ENCODE results near the gene SNCA.

Gene SNCA

DNA sequence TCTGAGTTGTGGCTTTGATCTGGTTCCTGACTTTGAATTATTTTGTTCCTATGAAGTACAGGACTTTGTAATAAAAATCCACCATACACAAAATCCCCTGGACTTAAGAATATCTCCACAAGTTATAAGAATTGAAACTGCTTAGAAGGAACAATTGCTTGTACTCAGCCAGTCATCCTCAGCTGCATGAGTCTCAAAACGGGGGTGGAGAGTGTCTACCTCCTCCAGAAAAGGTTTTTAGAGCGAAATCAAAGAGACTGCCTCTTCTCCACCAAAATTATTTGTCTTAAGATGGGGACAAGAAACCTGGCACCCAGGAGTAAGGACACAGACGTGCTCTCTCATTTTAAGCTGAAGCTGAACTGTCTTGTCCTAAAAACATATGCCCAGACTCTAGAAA, 74.7 kb downstream of the SNCA start:
- Histone ChIP-seq H3K4me1 (ENCODE audit: control insufficient read depth, insufficient read depth, low read length, poor library complexity, severe bottlenecking) (no peaks in the 10 kb centered on the region), H3K27me3 (replicated peaks; ENCODE audit: control insufficient read depth, insufficient read depth, low read length, poor library complexity, severe bottlenecking) (no peaks in the 10 kb centered on the region), H3K9me3 (ENCODE audit: control insufficient read depth, low read length) (no peaks in the 10 kb centered on the region), H3K27ac (ENCODE audit: insufficient read depth, low read length, poor library complexity, severe bottlenecking) (no peak overlapping the region), H3K4me3 (ENCODE audit: insufficient read depth, low read depth, low read length, poor library complexity, severe bottlenecking) (no peak overlapping the region), H3K36me3 (ENCODE audit: control insufficient read depth, insufficient read depth, low read length) (no peaks in the 10 kb centered on the region)
- DNase-seq, result no peak

DNA sequence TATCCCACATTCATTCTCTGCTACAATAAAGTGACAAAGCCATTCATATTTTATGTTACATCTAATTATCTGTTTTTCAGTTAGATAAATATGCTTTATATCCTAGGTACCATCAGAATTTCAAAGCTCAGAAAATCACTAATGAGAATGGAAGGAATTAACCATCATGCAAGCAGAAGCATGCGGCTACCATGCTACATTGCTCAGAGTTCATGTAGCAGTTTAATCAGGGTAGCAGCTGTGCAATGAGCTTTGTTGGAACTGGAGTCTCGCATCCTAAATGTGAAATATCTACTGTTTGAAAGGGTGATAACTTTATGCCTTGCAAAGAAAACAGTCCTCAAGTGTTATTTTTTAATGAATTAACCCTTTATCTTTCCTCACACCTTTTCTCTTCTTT, 77.5 kb downstream of the SNCA start:
- H3K36me3 ChIP-seq (ENCODE audit: control insufficient read depth, insufficient read depth, low read length), result no peaks in the 10 kb centered on the region
- DNase-seq, result no peak
- H3K27me3 ChIP-seq (replicated peaks; ENCODE audit: control insufficient read depth, insufficient read depth, low read length, poor library complexity, severe bottlenecking), result no peaks in the 10 kb centered on the region
- no peaks in the 10 kb centered on the region for H3K4me1 ChIP-seq (ENCODE audit: control insufficient read depth, insufficient read depth, low read length, poor library complexity, severe bottlenecking)
- no peaks in the 10 kb centered on the region for H3K9me3 ChIP-seq (ENCODE audit: control insufficient read depth, low read length)
- no peak overlapping the region for H3K4me3 ChIP-seq (ENCODE audit: insufficient read depth, low read depth, low read length, poor library complexity, severe bottlenecking)
- H3K27ac ChIP-seq (ENCODE audit: insufficient read depth, low read length, poor library complexity, severe bottlenecking), result no peak overlapping the region

DNA sequence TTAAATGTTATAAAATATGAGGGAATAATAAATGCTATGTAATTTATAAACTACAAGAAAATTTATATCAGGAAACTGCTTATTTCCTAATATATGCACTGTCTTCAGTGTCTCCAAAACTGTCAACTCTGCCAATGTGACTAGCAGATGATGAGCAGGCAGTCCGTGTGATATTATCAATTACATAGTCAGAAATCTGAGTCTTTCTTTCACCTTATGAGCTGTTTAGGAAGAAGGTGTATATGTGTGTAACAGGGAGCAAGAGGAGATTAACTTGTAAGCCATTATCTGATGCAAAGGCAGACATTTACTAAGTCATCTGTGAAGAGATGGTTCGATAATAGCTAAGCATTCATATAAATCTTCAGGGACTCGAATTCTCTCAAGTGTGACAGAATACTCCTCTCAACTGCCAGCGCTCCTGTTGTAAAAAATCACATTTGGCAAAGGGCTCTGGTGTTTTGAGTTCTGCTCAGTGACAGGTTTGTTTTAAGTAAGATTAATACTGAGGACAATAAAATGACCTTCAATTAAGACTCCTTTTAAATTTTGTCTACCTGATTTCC, 79.7 kb downstream of the SNCA start:
- no peak for DNase-seq
- Histone ChIP-seq H3K27me3 (replicated peaks; ENCODE audit: control insufficient read depth, insufficient read depth, low read length, poor library complexity, severe bottlenecking) (no peaks in the 10 kb centered on the region), H3K27ac (ENCODE audit: insufficient read depth, low read length, poor library complexity, severe bottlenecking) (no peak overlapping the region), H3K4me3 (ENCODE audit: insufficient read depth, low read depth, low read length, poor library complexity, severe bottlenecking) (no peak overlapping the region), H3K36me3 (ENCODE audit: control insufficient read depth, insufficient read depth, low read length) (no peaks in the 10 kb centered on the region), H3K9me3 (ENCODE audit: control insufficient read depth, low read length) (no peaks in the 10 kb centered on the region), H3K4me1 (ENCODE audit: control insufficient read depth, insufficient read depth, low read length, poor library complexity, severe bottlenecking) (no peaks in the 10 kb centered on the region)

DNA sequence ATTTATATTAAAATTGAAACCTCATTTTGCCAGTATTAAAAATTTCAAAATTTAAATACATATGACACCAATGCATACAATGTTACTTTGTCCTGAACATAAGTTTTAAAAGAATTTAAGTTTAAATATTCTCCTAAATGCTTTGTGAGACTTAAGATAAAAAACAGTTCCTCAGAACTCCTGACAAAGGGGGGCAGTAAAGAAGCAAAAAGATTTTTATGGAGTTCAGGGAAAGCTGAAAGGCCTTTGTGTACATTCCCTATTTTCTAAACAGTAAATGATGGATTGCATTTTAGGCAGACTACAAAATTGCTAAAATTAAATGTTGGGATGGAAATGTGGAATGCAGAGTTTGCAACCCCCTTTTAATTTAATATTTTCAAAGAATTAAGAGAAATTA, 81.7 kb downstream of the SNCA start:
- Histone ChIP-seq H3K4me1 (ENCODE audit: control insufficient read depth, insufficient read depth, low read length, poor library complexity, severe bottlenecking) (no peaks in the 10 kb centered on the region), H3K9me3 (ENCODE audit: control insufficient read depth, low read length) (no peaks in the 10 kb centered on the region), H3K27me3 (replicated peaks; ENCODE audit: control insufficient read depth, insufficient read depth, low read length, poor library complexity, severe bottlenecking) (no peaks in the 10 kb centered on the region), H3K36me3 (ENCODE audit: control insufficient read depth, insufficient read depth, low read length) (no peaks in the 10 kb centered on the region), H3K27ac (ENCODE audit: insufficient read depth, low read length, poor library complexity, severe bottlenecking) (no peak overlapping the region), H3K4me3 (ENCODE audit: insufficient read depth, low read depth, low read length, poor library complexity, severe bottlenecking) (no peak overlapping the region)
- no peak for DNase-seq

DNA sequence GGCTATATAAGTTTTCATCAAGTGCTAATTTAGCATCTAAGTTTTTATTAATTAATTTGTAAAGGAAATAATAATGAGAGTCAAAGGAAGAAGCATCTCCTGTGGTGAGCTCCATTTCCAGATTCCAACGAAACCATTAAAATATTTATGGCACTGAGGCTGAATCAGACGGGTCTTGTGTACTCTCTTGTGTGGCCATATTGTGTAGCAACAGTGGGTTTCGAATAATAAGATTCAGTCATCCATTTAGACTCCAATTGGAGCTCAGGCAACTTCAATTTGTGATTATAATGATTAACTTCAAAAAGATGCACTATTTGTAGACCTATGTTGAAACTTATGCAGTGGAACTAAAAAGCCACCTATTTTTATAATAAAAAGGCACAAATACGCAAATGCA, 82.4 kb downstream of the SNCA start:
- H3K4me3 ChIP-seq (ENCODE audit: insufficient read depth, low read depth, low read length, poor library complexity, severe bottlenecking), result no peak overlapping the region
- no peaks in the 10 kb centered on the region for H3K9me3 ChIP-seq (ENCODE audit: control insufficient read depth, low read length)
- H3K36me3 ChIP-seq (ENCODE audit: control insufficient read depth, insufficient read depth, low read length), result no peaks in the 10 kb centered on the region
- H3K27me3 ChIP-seq (replicated peaks; ENCODE audit: control insufficient read depth, insufficient read depth, low read length, poor library complexity, severe bottlenecking), result no peaks in the 10 kb centered on the region
- H3K4me1 ChIP-seq (ENCODE audit: control insufficient read depth, insufficient read depth, low read length, poor library complexity, severe bottlenecking), result no peaks in the 10 kb centered on the region
- DNase-seq, result no peak
- H3K27ac ChIP-seq (ENCODE audit: insufficient read depth, low read length, poor library complexity, severe bottlenecking), result no peak overlapping the region

DNA sequence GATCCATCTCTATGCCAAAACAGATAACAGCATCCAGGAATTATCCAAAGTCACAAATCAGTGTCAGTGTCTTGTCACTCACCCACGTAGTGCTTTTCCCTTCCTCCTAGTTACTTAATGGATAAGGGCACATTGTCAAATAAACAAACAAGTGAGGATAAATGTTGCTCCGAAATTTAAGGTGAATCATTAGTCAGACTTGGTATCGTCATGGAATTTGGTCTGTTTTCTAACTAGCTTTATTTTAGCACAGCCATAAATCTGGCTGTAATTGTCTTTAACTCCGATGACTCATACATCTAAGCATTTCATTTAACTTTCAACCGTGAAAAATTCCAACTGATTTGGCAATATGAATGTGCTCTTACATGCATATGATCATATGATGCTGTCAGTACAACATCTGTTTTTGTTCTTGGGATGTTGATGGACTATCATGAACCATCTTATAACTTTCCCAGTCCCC, 83.3 kb downstream of the SNCA start:
- H3K27me3 ChIP-seq (replicated peaks; ENCODE audit: control insufficient read depth, insufficient read depth, low read length, poor library complexity, severe bottlenecking), result no peaks in the 10 kb centered on the region
- H3K4me3 ChIP-seq (ENCODE audit: insufficient read depth, low read depth, low read length, poor library complexity, severe bottlenecking), result no peak overlapping the region
- H3K9me3 ChIP-seq (ENCODE audit: control insufficient read depth, low read length), result no peaks in the 10 kb centered on the region
- H3K4me1 ChIP-seq (ENCODE audit: control insufficient read depth, insufficient read depth, low read length, poor library complexity, severe bottlenecking), result no peaks in the 10 kb centered on the region
- DNase-seq, result no peak
- H3K27ac ChIP-seq (ENCODE audit: insufficient read depth, low read length, poor library complexity, severe bottlenecking), result no peak overlapping the region
- H3K36me3 ChIP-seq (ENCODE audit: control insufficient read depth, insufficient read depth, low read length), result no peaks in the 10 kb centered on the region

DNA sequence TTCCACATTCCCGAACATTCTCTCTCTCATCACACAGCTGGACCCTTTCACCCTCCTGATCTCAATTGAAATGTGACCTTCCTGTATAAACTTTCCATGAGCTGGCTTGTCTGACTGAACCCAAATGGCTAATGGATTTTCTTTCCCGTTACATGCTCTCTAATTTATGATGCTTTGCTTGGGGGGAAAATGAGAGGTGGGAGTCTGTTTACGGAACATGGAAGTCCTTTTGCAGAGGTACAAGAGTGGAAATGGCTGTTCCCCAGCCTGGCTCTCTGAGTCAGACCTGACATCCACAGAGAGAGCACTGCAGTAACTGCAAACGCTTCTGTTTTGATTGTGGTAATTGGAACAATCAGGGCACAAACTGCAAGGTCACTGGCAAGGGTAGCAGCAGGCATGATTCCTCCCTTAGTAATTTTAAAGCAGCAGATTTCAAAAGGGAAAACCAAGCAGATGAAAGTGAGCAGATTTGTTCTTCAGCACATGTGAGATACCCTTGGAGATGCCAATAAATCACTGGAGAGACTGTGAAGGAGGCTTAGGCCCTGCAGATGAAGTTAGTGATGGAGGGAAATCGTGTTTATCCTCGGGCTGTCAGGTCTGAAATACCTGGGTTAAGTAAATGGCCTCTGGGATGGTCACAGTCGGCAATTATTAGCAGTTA, 83.9 kb downstream of the SNCA start:
- Histone ChIP-seq H3K27ac (ENCODE audit: insufficient read depth, low read length, poor library complexity, severe bottlenecking) (no peak overlapping the region), H3K36me3 (ENCODE audit: control insufficient read depth, insufficient read depth, low read length) (no peaks in the 10 kb centered on the region), H3K4me1 (ENCODE audit: control insufficient read depth, insufficient read depth, low read length, poor library complexity, severe bottlenecking) (no peaks in the 10 kb centered on the region), H3K27me3 (replicated peaks; ENCODE audit: control insufficient read depth, insufficient read depth, low read length, poor library complexity, severe bottlenecking) (no peaks in the 10 kb centered on the region), H3K4me3 (ENCODE audit: insufficient read depth, low read depth, low read length, poor library complexity, severe bottlenecking) (no peak overlapping the region), H3K9me3 (ENCODE audit: control insufficient read depth, low read length) (no peaks in the 10 kb centered on the region)
- no peak for DNase-seq

DNA sequence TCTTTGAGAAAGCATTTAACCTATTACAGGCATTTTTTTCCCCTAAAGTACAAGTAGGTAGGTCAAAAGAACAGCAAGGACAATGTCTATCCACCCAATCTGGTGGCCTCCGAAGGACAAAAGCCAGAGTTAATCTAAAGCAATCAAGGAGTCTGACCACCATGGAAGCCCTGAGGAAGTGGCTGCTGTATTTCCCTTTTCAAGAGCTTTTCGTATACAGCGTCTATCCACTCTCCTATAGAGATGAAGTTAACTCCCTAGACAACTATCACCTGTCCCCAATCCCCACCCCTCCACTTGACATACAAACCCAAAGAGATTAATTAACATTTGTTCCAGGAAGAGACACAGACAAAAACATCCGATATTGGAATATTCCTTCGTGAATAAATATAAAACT, 85.5 kb downstream of the SNCA start:
- H3K27ac ChIP-seq (ENCODE audit: insufficient read depth, low read length, poor library complexity, severe bottlenecking), result no peak overlapping the region
- no peak for DNase-seq
- H3K4me1 ChIP-seq (ENCODE audit: control insufficient read depth, insufficient read depth, low read length, poor library complexity, severe bottlenecking), result no peaks in the 10 kb centered on the region
- no peaks in the 10 kb centered on the region for H3K36me3 ChIP-seq (ENCODE audit: control insufficient read depth, insufficient read depth, low read length)
- H3K4me3 ChIP-seq (ENCODE audit: insufficient read depth, low read depth, low read length, poor library complexity, severe bottlenecking), result no peak overlapping the region
- H3K27me3 ChIP-seq (replicated peaks; ENCODE audit: control insufficient read depth, insufficient read depth, low read length, poor library complexity, severe bottlenecking), result no peaks in the 10 kb centered on the region
- no peaks in the 10 kb centered on the region for H3K9me3 ChIP-seq (ENCODE audit: control insufficient read depth, low read length)

DNA sequence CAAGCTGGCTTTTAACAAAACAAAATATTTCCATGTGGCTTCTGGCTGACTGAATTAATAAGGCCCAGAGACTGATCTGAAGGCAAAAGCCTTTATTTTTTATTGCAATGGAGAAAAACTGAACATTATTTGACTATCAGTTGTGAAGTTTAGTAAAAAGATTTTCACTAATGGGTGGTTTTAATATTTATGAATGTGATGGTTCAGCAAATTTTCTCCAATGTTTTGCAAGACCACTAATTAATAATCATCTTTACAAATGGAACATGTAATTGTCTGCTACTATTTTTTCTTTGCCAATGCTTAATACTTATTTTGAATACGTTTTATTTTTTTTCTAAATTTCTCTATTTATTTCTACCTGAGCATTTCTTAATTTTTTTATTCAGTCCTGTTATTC, 90.6 kb downstream of the SNCA start:
- Histone ChIP-seq H3K4me3 (ENCODE audit: insufficient read depth, low read depth, low read length, poor library complexity, severe bottlenecking) (no peak overlapping the region), H3K27me3 (replicated peaks; ENCODE audit: control insufficient read depth, insufficient read depth, low read length, poor library complexity, severe bottlenecking) (no peaks in the 10 kb centered on the region), H3K4me1 (ENCODE audit: control insufficient read depth, insufficient read depth, low read length, poor library complexity, severe bottlenecking) (no peaks in the 10 kb centered on the region), H3K36me3 (ENCODE audit: control insufficient read depth, insufficient read depth, low read length) (no peaks in the 10 kb centered on the region), H3K9me3 (ENCODE audit: control insufficient read depth, low read length) (no peaks in the 10 kb centered on the region), H3K27ac (ENCODE audit: insufficient read depth, low read length, poor library complexity, severe bottlenecking) (no peak overlapping the region)
- DNase-seq, result no peak

DNA sequence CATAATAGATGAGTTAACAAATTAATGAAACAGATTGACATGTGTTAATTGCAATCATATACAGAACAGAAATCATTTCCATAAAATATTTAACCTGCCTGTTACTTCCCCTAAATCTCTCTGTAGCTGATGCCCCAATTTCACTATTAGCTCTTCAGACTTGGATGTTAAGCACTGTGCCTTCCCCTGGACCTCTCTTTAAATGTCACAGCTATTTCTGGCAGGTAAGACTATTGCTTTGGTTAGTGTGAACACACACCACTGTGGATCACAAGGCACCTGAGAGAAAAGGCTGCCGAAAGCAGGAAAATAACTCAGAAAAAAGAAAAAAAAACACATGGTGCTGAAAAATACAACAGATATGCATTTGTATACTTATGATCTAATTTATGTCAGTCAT, 91.3 kb downstream of the SNCA start:
- DNase-seq, result no peak
- H3K27me3 ChIP-seq (replicated peaks; ENCODE audit: control insufficient read depth, insufficient read depth, low read length, poor library complexity, severe bottlenecking), result no peaks in the 10 kb centered on the region
- no peaks in the 10 kb centered on the region for H3K36me3 ChIP-seq (ENCODE audit: control insufficient read depth, insufficient read depth, low read length)
- no peak overlapping the region for H3K27ac ChIP-seq (ENCODE audit: insufficient read depth, low read length, poor library complexity, severe bottlenecking)
- no peaks in the 10 kb centered on the region for H3K9me3 ChIP-seq (ENCODE audit: control insufficient read depth, low read length)
- no peak overlapping the region for H3K4me3 ChIP-seq (ENCODE audit: insufficient read depth, low read depth, low read length, poor library complexity, severe bottlenecking)
- no peaks in the 10 kb centered on the region for H3K4me1 ChIP-seq (ENCODE audit: control insufficient read depth, insufficient read depth, low read length, poor library complexity, severe bottlenecking)

Data from effector memory CD4-positive, alpha-beta T cell (primary cell).